ENCODE results near the gene PSTPIP2. TPM values are rescaled to one million over a fixed set of nuclear protein-coding genes. Genes with fewer than 3 reads are reported as not detected.
A peak's percentile ranks its signal among the peaks of the same experiment; 100 is the strongest.

Gene PSTPIP2
- polyA plus RNA-seq, 1 experiment, result 5.9 TPM

GRCh38 chr18:46099463-46099862, 27.4 kb upstream of the PSTPIP2 start:
- CTCF ChIA-PET, result no interaction called here
- DNase-seq (ENCODE audit: low read depth), result no peak
- no peaks in the 10 kb centered on the region for H3K27me3 ChIP-seq (ENCODE audit: control insufficient read depth, insufficient read depth, low read length)
- no peaks in the 10 kb centered on the region for H3K36me3 ChIP-seq (ENCODE audit: control insufficient read depth, insufficient read depth, low read length)
- H3K4me3 ChIP-seq (ENCODE audit: low read depth, low read length), result no peak overlapping the region
- POLR2A ChIA-PET, result no interaction called here
- no peak for TF ChIP-seq CTCF (IDR thresholded peaks at IDR 0.05; ENCODE audit: insufficient read depth, low read depth, low read length)

- TF ChIP-seq CTCF (IDR thresholded peaks at IDR 0.05; ENCODE audit: insufficient read depth, low read depth, low read length), result no peak
- POLR2A ChIA-PET, result interaction anchor here (0.5 to 0.7 kb wide), 2 partner anchors 278 to 523 kb away, joined by 7 to 12 read pairs; no protein-coding TSS in a partner anchor
- DNase-seq (ENCODE audit: low read depth), result no peak
- peak overlapping the region; percentile 72 for H3K4me3 ChIP-seq (ENCODE audit: low read depth, low read length)
- H3K36me3 ChIP-seq (ENCODE audit: control insufficient read depth, insufficient read depth, low read length), result peaks cover under 1% of the 10 kb centered on the region; the same call in 1 of the 2 replicates
- CTCF ChIA-PET, result interaction anchor here (0.5 to 1.6 kb wide), 5 partner anchors 15 to 1500 kb away, joined by 3 to 4 read pairs (median 3); a partner anchor contains a TSS
- H3K27me3 ChIP-seq (ENCODE audit: control insufficient read depth, insufficient read depth, low read length), result no peaks in the 10 kb centered on the region
These were observed 26.5 kb upstream of the PSTPIP2 start for GRCh38 chr18:46098616-46098933.

GRCh38 chr18:46097801-46098615, 25.9 kb upstream of the PSTPIP2 start, which contains the start of gene ATP5F1A:
ATP5F1A (minus strand) TSS chr18:46098296; CDS start chr18:46098231, 65 bp downstream.
- CTCF ChIA-PET, result interaction anchor here (0.6 to 1.6 kb wide), 6 partner anchors 15 to 560 kb away, joined by 3 to 4 read pairs (median 3); a partner anchor contains a TSS
- Histone ChIP-seq H3K27me3 (ENCODE audit: control insufficient read depth, insufficient read depth, low read length) (no peaks in the 10 kb centered on the region), H3K36me3 (ENCODE audit: control insufficient read depth, insufficient read depth, low read length) (peaks cover 1% of the 10 kb centered on the region; the same call in 1 of the 2 replicates), H3K4me3 (ENCODE audit: low read depth, low read length) (peak within 1 kb of the TSS; percentile 72)
- POLR2A ChIA-PET, result interaction anchor here (0.5 to 0.7 kb wide), 2 partner anchors 278 to 522 kb away, joined by 7 to 12 read pairs; no protein-coding TSS in a partner anchor
- no peak for DNase-seq (ENCODE audit: low read depth)
- peak; percentile 16; the same call in 1 of the 2 replicates for TF ChIP-seq CTCF (IDR thresholded peaks at IDR 0.05; ENCODE audit: insufficient read depth, low read depth, low read length)

GRCh38 chr18:46097431-46097800, 25.4 kb upstream of the PSTPIP2 start:
- ChIA-PET CTCF (interaction anchor here (0.7 to 1.3 kb wide), 4 partner anchors 12 to 560 kb away, joined by 3 read pairs; no protein-coding TSS in a partner anchor), POLR2A (no interaction called here)
- TF ChIP-seq CTCF (IDR thresholded peaks at IDR 0.05; ENCODE audit: insufficient read depth, low read depth, low read length), result no peak
- peak overlapping the region; percentile 72 for H3K4me3 ChIP-seq (ENCODE audit: low read depth, low read length)
- peaks cover 1% of the 10 kb centered on the region; the same call in 1 of the 2 replicates for H3K36me3 ChIP-seq (ENCODE audit: control insufficient read depth, insufficient read depth, low read length)
- DNase-seq (ENCODE audit: low read depth), result no peak
- H3K27me3 ChIP-seq (ENCODE audit: control insufficient read depth, insufficient read depth, low read length), result no peaks in the 10 kb centered on the region

- Histone ChIP-seq H3K4me3 (ENCODE audit: low read depth, low read length) (peak overlapping the region; percentile 72), H3K27me3 (ENCODE audit: control insufficient read depth, insufficient read depth, low read length) (no peaks in the 10 kb centered on the region), H3K36me3 (ENCODE audit: control insufficient read depth, insufficient read depth, low read length) (peaks cover 2% of the 10 kb centered on the region)
- CTCF ChIA-PET, result interaction anchor here (0.9 to 1.3 kb wide), 2 partner anchors 11 to 13 kb away, joined by 3 read pairs; no protein-coding TSS in a partner anchor
- no peak for DNase-seq (ENCODE audit: low read depth)
- POLR2A ChIA-PET, result no interaction called here
- no peak for TF ChIP-seq CTCF (IDR thresholded peaks at IDR 0.05; ENCODE audit: insufficient read depth, low read depth, low read length)
These were observed 24.7 kb upstream of the PSTPIP2 start for GRCh38 chr18:46096651-46097300.
